Stimulated activated CD4-positive, alpha-beta T cell treated with anti-CD3 and anti-CD28 coated beads, TNF-alpha, amount 100 ng/mL, for 4 hours (primary cell): ENCODE data around the gene OR6K6.

Source experiments
- DNase-seq, 3 experiments: peaks; one replicate each; pipeline ENCODE4 v3.0.0-alpha.2; 2020; ENCODE audit warnings: low read depth in 3 of 3

OR6K6 gene

GRCh38 chr1:158754420-158754819 is at the start of gene OR6K6:
TSS of gene OR6K6 (plus strand) at chr1:158754720. CDS start at chr1:158754888, 168 bp downstream.
- DNase-seq, result no peak

DNA sequence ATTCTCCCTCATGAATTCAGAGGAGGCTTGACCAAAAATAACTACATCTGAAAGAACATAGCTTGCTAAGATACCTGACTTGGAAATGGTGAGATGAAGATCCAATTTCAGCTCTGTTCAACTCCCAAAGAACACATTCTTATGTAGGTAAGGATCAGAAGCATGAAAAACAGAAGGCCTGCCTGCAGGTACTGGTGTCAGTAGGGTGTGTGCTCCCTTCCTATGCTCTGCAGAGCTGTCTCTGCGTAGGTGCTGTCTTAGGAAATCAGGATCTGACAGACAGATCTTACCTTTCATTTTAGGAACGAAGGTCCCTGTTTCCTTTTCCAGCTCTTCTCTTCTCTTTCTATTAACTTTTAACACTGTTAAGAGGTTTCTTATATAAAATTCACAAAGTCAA is 48.4 kb upstream of the OR6K6 start:
- DNase-seq, result no peak

DNA sequence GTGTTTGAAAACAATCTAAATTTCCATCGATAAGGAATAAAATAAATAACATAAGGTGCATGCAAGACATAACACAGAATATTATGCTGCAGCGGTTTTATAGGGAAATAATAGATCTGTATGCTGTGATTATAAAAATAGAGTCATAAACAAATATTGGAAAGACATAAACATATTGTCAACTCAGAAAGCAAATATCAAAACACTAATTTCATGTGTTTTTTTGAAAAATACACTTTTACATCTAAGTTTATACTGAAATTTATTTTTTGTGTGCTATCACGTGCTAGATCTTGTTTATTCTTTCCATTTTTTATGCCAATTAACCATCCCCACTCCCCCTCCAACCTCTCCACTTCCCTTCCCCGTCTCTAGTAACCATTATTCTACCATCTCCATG is 43.4 kb upstream of the OR6K6 start:
- DNase-seq, result no peak

GRCh38 chr1:158714754-158715153 is 39.8 kb upstream of the OR6K6 start:
- no peak for DNase-seq

DNA sequence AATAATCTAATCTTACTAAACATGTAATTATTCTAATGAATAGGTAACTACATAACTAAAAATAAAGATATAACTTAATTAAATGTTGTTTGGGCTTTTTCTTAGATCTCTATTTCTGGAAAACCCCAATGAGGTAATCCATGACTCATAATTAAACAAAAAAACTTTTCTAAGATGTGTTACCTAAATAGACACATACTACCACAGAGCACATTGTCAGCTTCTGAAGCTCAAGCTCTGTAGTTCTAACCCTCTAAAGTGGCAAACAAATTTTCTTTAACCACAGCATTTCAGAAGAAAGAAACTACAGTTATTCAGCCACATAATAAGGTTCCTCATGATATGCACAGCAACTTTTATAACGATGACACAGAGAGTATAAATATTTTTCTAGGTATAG is 38.2 kb upstream of the OR6K6 start:
- no peak for DNase-seq

GRCh38 chr1:158717344-158717743 is 37.2 kb upstream of the OR6K6 start:
- DNase-seq, result no peak

DNA sequence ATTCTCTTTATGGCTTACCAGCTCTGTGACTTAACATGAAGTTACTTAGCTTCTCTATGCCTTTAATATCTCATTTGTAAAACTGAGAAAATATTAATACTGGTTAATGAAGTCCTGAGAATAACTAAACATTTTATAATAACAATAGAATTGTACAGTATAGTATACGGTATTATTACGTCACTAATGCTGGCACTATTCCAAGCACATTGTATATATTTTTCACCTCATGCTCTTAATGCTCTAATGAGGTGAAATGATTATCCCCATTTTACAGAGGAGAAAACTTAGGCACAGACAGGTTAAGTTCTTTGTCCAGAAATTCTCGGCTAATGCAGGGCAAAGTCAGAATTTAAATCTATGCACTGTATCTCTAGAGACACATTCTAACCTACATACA is 34.9 kb upstream of the OR6K6 start:
- DNase-seq, result no peak

DNA sequence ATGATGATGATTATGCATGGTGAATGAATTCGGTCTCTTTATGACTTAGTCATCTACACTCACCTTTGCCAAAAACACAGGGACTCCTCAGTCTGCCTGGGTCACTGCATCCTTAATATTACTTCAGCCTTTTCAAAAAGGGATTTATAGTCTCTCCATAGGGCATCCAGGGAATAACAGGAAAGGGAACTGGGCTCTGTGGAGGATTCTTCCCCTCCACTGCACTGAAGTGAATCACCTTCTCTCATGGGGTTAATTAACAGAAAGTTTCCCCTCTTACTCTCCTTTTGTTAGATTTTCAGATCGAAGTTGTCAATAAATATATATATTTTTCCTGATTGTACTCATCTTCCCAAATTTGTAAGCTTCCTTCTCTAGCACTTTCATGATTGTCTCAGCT is 33.9 kb upstream of the OR6K6 start, which contains the start of gene OR6K3:
Gene OR6K3, minus strand, starts transcription at position 101 of the 400 bp plus-strand sequence. CDS start 2,605 bp downstream, outside the sequence.
- DNase-seq, result no peak

DNA sequence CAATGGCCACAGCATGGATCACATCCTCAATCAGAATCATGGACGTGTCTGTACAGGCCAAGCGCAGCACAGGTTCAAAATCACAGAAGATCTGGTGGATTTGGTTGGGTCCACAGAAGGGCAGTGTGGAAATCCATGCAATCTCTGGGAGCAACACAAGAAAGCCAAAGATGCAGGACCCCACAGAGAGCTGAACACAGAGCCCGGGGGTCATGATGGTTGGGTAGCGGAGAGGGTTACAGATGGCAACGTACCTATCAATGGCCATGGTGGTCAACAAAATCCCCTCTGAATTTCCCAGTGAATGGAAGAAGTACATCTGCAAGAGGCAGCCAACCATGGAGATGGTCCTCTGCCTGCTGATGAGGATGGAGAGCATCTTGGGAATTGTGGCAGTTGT is 30.1 kb upstream of the OR6K6 start:
- DNase-seq, result no peak

GRCh38 chr1:158728510-158729225 is 25.9 kb upstream of the OR6K6 start:
- no peak for DNase-seq

- DNase-seq, result no peak
These were observed 24.1 kb upstream of the OR6K6 start for GRCh38 chr1:158730453-158730852.

DNA sequence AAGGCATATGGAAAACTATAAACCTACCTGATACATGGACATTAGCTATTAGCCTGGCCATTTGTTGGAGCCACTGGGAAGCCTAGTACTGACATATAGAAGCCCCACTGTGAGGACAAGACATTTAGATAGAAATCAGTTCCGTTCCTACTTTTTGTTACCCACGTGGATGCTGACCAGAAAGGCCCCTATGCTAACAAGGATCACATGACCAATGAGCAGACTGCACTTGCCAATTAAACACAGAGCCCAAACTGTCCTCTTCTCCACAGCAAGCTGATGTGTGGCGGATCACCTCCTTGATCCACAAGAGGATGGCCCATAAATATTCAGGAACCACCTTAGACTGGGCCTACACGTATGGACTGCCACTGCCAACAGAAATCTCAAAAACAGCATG is 22.8 kb upstream of the OR6K6 start:
- DNase-seq, result no peak

- DNase-seq, result no peak
These were observed 22.0 kb upstream of the OR6K6 start for GRCh38 chr1:158732524-158732923.

GRCh38 chr1:158735848-158736247 is 18.7 kb upstream of the OR6K6 start:
- DNase-seq, result no peak

DNA sequence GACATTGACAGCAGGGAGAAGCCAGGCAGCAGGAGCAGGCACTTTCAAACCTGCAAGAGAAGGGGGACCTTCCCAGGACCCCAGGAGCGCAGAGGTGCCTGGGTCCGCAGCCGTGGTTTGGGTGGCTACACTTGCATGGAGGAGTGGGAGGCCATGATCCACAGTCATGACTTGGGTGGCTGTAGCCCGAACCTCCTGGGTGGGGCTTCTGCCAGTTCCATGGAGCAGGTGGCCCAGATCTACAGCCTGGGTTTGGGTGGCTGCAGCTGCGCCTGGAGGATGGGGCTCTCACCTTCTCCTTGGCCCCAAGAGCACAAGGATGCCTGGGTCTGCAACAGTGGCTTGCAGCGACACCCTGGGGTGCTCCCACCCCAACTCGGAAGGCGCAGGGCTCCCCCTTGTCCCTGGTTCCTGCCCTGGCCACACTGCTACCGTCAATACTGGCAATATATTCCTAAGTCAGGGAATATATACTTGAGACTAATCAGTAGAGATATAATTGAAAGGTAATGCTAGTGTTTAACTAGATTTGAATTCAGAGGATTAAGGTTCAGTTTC is 2.3 kb upstream of the OR6K6 start:
- no peak for DNase-seq

- no peak for DNase-seq
These were observed 17.7 kb downstream of the OR6K6 start, which contains the start of gene OR6N1 for GRCh38 chr1:158771950-158772866. TSS of gene OR6N1 (minus strand) at chr1:158772195. CDS start at chr1:158766682, 5,513 bp downstream.

- no peak for DNase-seq
These were observed 26.6 kb downstream of the OR6K6 start, which contains the start of gene OR6N2 for GRCh38 chr1:158781104-158781503. TSS of gene OR6N2 (minus strand) at chr1:158781204. CDS start at chr1:158777635, 3,569 bp downstream.

- DNase-seq, result peak in 1 of 3 experiments; percentile 8
These were observed 39.1 kb downstream of the OR6K6 start for GRCh38 chr1:158793604-158794003.

DNA sequence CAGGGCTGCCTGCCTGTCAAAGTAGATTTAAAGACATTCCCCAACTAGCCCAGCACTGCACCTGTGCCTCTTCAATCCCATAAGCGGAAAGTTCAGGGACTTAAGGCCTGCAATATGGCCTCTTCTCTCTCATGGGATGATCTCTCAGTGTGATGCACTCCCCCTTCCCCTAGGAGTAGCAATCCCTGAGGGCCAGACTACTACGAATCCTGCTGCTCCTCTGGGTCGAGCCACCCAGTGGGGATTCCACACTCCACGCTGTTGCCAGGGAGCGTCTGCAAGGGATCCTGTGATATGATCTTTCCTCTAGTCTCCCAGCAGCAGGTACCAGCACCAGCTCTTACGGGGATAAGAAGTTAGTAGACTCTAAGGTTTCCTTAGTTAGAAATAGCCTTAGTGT is 39.7 kb downstream of the OR6K6 start:
- DNase-seq, result no peak

DNA sequence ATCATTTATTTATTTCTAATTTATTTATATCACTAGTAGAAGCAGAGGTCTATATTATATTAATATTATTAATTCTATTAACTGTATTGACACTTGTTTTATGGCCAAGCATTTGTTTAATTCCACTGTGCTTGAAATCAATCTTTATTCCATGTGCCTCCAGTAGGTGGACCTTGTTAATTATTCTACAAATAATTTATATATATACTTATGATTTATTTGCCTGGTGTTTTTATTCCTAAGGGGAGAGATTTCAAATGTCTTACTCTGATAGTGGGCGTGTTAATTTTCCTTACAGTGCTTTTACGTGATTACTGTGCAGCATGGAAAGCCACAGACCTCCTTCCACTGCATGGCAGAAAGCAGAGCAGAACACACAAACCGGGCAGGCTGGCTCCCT is 44.0 kb downstream of the OR6K6 start:
- no peak for DNase-seq

GRCh38 chr1:158799689-158800088 is 45.2 kb downstream of the OR6K6 start:
- DNase-seq, result no peak

DNA sequence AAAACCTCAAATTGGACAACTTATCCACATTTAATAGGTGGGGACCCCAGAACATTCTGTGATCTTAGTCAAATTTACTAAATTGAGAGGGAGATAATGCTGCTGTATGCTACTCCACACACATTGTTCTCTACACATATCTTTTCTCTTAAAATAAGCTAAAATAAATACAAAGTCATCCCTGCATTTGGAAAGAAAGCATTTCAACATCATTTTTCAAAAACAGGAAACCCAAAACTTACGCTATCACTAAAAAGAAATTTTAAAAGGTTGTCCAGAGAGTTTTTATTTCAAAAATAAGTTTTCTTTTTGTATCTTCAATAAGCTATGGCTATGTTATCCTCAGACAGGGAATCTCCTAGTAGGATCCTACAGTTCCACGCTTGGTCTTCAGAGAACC is 46.0 kb downstream of the OR6K6 start:
- no peak for DNase-seq
